GM19043 (cell line): Measurements from ENCODE around the gene SELENON.

ENCODE experiments used
- ATAC-seq: cut with Tn5 transposase; IDR thresholded peaks from one replicate; pipeline ENCODE4 v1.9.1; 2021; ENCODE audit warnings: low read depth; ENCODE audit not compliant: unreplicated experiment

The SELENON gene

DNA sequence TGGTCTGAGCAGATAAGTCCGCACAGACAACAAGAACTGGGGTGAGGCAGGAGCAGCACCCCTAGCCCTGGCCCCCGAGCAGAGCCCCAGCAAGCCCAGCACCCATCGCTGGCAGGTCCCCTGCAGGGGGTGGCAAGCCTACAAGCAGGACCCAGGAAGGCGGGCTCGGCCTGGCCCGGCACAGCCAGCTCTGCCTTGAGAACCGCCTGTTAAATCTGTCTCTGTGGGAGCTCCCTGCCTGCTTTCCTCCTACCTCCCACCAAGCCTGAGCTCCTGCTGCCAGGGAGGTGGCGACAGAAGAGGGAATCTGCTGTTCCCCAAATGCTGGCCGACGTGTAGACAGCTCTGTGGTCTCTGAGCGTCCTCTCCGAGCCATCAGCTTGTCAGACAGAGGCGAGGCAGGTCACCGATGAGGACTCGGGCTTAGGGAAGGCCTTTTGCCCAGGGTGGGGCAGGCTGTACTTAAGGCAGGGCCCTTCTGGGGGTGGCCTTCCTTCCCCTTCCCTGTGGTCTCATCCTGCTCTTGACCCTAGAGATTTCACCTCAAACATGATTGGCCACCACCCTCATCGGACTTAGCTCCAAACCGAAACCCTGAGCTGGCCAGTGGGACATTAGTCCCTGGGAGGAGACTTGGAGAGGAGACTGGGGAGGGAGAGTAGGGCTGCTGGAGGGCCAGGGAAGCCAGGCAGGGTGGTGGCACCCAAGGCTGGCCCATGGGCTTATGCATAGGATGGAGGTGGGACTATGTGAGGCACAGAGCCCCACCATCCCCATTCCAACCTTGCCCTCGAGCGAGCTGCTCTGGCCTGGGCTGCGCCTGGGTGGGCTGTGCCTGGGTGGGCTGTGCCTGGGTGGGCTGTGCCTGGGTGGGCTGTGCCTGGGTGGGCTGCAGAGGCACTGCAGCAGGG is 7.7 kb downstream of the SELENON start:
- no peak for ATAC-seq

GRCh38 chr1:25808481-25809244 is 8.7 kb downstream of the SELENON start:
- no peak for ATAC-seq

DNA sequence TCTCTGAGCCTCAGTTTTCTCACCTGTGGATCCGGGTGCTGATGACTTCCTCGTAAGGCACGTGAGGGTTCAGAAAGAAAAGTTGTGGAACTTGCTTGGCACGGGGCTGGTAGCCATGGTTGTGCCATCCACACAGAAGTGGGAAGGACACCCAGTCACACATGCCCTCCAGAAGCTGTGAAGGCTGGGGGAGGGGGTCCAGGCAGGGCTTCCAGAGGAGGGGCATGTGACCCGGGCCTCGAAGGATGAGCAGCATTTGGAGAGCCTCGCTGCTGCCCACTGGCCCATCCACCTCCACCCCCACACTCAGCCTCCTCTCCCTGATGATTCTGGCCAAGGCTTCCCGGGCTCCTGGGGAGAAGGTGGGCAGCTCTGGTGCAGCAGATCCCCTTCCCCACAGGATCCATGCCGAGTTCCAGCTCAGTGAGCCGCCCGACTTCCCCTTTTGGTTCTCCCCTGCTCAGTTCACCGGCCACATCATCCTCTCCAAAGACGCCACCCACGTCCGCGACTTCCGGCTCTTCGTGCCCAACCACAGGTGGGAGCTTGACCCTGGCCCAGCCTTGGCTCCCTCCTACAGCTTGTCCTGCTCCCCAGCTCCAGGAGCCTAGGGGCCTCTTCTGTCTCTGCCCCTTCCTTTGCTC is 9.4 kb downstream of the SELENON start:
- ATAC-seq = no peak

DNA sequence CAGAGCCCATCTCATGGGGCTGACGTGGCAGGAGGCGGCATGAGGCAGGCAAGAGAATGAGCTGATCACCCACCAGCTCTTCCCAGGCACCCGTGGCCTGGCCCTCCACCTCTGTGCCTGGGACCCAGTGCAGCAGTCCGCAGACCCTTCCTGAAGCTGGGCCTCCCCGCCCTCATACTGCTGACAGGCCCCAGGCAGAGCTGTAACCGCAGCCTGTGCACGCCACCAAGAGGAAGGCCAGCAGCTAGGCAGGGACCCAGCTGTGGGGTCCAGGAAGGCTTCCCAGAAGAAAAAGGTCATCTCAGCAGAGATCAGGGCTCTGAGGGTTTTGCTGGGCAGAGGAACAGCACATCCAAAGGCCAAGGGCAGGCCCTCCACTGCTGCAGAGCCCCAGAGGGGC is 9.9 kb downstream of the SELENON start:
- no peak for ATAC-seq

DNA sequence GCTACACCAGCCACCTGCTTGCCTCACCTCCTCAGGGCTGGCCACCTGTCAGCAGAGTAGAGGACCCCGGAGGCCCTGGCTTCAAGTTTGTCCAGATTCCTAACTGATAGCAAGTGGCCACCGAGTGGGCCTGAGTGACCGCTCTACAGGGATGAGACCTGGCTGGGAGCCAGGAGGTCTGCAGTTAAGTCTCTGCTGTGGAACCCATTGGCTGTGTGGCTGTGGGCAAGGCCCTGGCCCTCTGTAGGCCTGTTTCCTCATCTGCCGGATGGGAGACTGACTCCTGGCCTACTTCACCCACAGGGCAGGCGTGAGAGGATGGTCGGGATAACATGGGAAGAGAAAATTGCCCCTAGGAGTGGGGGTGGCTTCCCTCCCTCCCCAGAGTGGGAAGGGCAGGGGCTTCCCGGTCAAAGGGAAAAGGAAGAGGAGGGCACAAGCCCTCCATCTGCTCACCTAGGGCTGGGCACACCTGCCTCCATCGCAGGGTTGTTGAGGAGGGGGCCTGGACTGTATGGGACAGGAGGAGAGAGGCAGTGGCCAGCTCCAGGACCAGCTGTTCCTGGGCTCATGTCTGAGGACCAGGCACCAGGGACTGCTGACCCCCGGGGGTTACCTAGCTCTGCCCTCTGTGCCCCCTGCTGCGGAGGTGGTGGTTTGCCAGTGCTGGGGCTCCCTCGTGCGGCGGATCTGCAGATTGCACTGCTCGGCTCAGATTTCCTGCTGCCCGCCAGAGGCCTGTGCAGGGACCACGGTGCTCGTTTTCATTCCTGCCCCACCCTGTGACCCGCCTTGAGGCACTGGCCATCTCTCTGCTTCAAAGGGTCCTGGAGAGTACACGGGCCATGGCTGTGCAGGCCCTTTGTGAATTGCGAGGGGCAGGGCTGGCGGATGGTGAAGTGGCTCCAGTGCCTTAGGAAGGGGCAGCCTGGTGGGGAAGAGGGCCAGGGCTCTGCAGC is 10.6 kb downstream of the SELENON start:
- ATAC-seq = no peak

DNA sequence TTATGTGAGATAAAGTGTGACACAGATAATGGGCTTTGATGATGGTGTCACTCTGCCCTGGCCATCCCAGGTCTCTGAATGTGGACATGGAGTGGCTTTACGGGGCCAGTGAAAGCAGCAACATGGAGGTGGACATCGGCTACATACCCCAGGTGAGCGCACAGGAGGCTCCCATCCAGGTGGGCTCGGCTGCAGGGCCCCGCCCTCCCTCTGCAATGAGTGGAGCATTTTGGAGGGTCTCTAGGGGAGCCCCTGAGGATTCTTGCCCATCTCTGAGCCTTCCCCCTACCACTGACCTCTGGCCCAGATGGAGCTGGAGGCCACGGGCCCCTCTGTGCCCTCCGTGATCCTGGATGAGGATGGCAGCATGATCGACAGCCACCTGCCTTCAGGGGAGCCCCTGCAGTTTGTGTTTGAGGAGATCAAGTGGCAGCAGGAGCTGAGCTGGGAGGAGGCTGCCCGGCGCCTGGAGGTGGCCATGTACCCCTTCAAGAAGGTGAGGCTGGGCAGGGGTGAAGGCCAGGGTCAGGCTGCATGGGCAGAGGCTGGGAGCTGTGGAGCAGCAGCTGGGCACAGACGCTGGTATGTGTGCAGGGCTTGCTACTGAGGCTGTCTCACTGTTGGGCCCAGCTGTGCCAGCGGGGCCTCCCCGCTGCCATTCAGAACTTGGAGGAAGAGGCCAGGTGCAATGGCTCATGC is 11.5 kb downstream of the SELENON start:
- ATAC-seq = no peak

- no peak for ATAC-seq
These were observed 13.2 kb downstream of the SELENON start for GRCh38 chr1:25813071-25813733.

GRCh38 chr1:25813734-25814471 is 13.9 kb downstream of the SELENON start:
- no peak for ATAC-seq

DNA sequence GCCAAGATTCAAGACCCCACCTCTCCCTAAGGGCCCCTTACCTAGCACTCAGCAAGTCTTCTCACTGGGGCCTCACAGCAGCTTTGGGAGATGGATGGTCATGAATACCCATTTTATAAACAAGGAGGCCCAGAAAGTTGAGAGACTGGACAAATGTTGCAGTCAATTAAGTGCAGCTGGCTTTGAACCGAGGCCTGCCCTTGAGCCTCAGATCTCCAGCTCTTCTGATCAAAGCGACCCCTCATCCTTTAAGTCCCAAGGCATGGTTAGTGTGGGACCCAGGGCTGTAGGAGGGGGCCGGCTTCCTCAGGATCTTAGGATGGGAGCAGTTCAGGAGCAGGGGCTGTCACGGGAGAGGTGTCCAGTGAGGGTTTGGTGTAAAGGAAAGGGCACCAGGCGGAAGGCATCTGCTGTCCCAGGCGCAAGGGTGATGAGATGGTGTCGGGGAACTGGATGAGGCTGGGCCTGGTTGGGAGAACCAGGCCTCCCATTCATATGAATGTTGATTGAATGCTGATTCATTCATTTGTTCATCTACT is 14.6 kb downstream of the SELENON start:
- no peak for ATAC-seq

GRCh38 chr1:25815208-25816111 is 15.5 kb downstream of the SELENON start:
- no peak for ATAC-seq

GRCh38 chr1:25816112-25816718 is 16.2 kb downstream of the SELENON start:
- ATAC-seq = no peak

- no peak for ATAC-seq
These were observed 18.0 kb downstream of the SELENON start for GRCh38 chr1:25817840-25818501.

DNA sequence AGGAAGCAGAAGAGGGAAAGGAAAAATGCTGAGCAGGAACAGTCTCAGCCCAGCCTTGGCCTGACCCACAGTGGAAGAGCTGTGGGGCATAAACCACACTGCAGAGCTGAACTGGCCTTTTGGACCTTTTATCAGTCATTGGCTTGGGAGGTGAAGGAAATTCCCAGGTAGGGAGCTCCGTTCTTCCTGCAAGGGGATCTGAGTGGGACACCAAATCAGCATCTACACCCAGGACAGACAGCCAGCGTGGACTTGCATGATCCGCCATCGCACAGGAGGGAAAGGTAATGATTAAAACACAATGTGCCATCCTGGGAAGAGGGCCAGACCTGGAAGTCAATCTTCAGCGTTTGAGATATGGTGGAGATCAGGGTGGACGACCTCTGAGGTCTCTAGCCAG is 18.6 kb downstream of the SELENON start:
- no peak for ATAC-seq

GRCh38 chr1:25819491-25820246 is 19.7 kb downstream of the SELENON start, which contains the start of gene MTFR1L:
TSS of gene MTFR1L (plus strand) at chr1:25819954. CDS start at chr1:25823105, 3,151 bp downstream.
- peak; percentile 79 for ATAC-seq
